ENCODE data around the gene PRR5L.

GRCh38 chr11:36398231-36398953, 102.3 kb downstream of the PRR5L start:
- TF ChIP-seq POLR2AphosphoS5 (IDR thresholded peaks at IDR 0.05; ENCODE audit: low read depth) = no peak
- no peak for TF ChIP-seq CTCF (IDR thresholded peaks at IDR 0.05; ENCODE audit: insufficient read depth, low read length)
- TF ChIP-seq REST (IDR thresholded peaks at IDR 0.05; ENCODE audit: insufficient replicate concordance, low read depth) = no peak
- no peak for TF ChIP-seq SPI1 (IDR thresholded peaks at IDR 0.05; ENCODE audit: borderline replicate concordance, low read depth)
- no peak for TF ChIP-seq GABPA (IDR thresholded peaks at IDR 0.05; ENCODE audit: low read depth)
